ENCODE results near the gene DUSP18. TPM values are rescaled to one million over a fixed set of nuclear protein-coding genes. Genes with fewer than 3 reads are reported as not detected.
"Not testable (repeated sequence)": the region's sequence is repeated elsewhere in the genome, so short reads cannot be mapped to it uniquely, and the experiment has no call there.

DUSP18 gene
- total RNA-seq, 2 donors from 2014 or later: 4.1 TPM

DNA sequence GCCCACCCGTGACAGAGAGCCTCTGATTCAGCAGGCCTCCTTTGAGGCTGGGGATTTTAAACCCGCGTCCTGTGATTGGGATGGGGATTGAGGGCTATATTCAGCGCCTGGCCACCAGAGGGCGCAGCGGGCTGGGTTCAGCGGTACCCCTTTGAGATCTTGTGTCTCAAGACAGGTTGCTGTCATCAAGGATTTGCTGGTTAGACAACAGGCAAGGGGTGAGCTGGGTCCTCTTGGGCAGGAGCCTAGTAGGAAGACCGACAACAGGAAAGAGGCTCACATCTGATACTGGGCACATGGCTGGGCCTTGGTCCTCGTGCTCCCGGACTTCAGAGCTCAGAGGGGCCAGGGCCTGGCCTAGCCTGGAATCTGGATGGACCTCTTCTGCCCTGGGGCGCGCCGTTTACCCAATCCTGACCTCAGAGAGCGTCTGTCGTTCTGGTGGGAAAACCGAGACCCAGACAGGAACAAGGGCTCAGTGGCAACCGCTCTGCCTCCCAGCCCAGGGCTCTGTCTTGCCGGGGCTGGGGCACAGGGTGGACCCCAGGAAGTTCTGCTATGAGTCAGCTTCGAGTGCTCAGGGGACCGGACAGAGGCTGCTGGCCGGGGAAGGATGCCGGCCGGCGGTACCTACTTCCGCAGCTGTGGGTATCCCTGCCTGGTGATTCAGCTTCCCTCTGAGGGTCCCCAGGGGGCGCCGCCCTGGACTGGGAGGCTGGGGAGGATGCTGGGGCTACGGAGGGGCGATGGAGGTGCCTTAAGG lies 33.0 kb downstream of the DUSP18 start:
- TF ChIP-seq, protein P1, sequence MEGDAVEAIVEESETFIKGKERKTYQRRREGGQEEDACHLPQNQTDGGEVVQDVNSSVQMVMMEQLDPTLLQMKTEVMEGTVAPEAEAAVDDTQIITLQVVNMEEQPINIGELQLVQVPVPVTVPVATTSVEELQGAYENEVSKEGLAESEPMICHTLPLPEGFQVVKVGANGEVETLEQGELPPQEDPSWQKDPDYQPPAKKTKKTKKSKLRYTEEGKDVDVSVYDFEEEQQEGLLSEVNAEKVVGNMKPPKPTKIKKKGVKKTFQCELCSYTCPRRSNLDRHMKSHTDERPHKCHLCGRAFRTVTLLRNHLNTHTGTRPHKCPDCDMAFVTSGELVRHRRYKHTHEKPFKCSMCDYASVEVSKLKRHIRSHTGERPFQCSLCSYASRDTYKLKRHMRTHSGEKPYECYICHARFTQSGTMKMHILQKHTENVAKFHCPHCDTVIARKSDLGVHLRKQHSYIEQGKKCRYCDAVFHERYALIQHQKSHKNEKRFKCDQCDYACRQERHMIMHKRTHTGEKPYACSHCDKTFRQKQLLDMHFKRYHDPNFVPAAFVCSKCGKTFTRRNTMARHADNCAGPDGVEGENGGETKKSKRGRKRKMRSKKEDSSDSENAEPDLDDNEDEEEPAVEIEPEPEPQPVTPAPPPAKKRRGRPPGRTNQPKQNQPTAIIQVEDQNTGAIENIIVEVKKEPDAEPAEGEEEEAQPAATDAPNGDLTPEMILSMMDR (IDR thresholded peaks at IDR 0.05): peak; percentile 97
- ATAC-seq (ENCODE audit: insufficient number of reproducible peaks, low FRiP score, low read depth): peak; percentile 61
- H3K27me3 ChIP-seq (replicated peaks; ENCODE audit: insufficient read depth): no peaks in the 10 kb centered on the region
- peak; percentile 38 for DNase-seq (ENCODE audit: low spot score)
- peaks cover 17 to 29% of the 10 kb centered on the region in 2 donors for H3K4me1 ChIP-seq (ENCODE audit: control insufficient read depth in 1 of 2, low read depth in 2 of 2)
- peak overlapping the region; percentile 87 for H3K4me3 ChIP-seq
- peak overlapping the region; percentile 88 to 97 for H3K27ac ChIP-seq
- H3K36me3 ChIP-seq: no peaks in the 10 kb centered on the region
- no peaks in the 10 kb centered on the region for H3K9me3 ChIP-seq

GRCh38 chr22:30631469-30631868 lies 36.2 kb downstream of the DUSP18 start:
- not testable (repeated sequence) for H3K27me3 ChIP-seq (replicated peaks; ENCODE audit: insufficient read depth); H3K27ac ChIP-seq; DNase-seq (ENCODE audit: low spot score); H3K4me3 ChIP-seq; H3K9me3 ChIP-seq; H3K36me3 ChIP-seq; ATAC-seq (ENCODE audit: insufficient number of reproducible peaks, low FRiP score, low read depth)
- peaks cover 5 to 12% of the 10 kb centered on the region in 2 donors for H3K4me1 ChIP-seq (ENCODE audit: control insufficient read depth in 1 of 2, low read depth in 2 of 2)

- TF ChIP-seq, protein P1 (IDR thresholded peaks at IDR 0.05): no peak
- H3K36me3 ChIP-seq: no peaks in the 10 kb centered on the region
- ATAC-seq (ENCODE audit: insufficient number of reproducible peaks, low FRiP score, low read depth) (no peak), DNase-seq (ENCODE audit: low spot score) (no peak)
- no peaks in the 10 kb centered on the region for H3K27me3 ChIP-seq (replicated peaks; ENCODE audit: insufficient read depth)
- H3K4me3 ChIP-seq: no peak overlapping the region
- no peak overlapping the region for H3K27ac ChIP-seq
- no peaks in the 10 kb centered on the region for H3K9me3 ChIP-seq
- no peaks in the 10 kb centered on the region for H3K4me1 ChIP-seq (ENCODE audit: control insufficient read depth in 1 of 2, low read depth in 2 of 2)
Measured at GRCh38 chr22:30628491-30628890, 39.2 kb downstream of the DUSP18 start.

GRCh38 chr22:30627471-30627870 lies 40.2 kb downstream of the DUSP18 start:
- no peak overlapping the region for H3K4me3 ChIP-seq
- no peaks in the 10 kb centered on the region for H3K36me3 ChIP-seq
- ATAC-seq (ENCODE audit: insufficient number of reproducible peaks, low FRiP score, low read depth): no peak
- no peak overlapping the region for H3K27ac ChIP-seq
- H3K9me3 ChIP-seq: no peaks in the 10 kb centered on the region
- no peak for DNase-seq (ENCODE audit: low spot score)
- H3K4me1 ChIP-seq (ENCODE audit: control insufficient read depth in 1 of 2, low read depth in 2 of 2): no peaks in the 10 kb centered on the region
- TF ChIP-seq, protein P1 (IDR thresholded peaks at IDR 0.05): no peak
- no peaks in the 10 kb centered on the region for H3K27me3 ChIP-seq (replicated peaks; ENCODE audit: insufficient read depth)

DNA sequence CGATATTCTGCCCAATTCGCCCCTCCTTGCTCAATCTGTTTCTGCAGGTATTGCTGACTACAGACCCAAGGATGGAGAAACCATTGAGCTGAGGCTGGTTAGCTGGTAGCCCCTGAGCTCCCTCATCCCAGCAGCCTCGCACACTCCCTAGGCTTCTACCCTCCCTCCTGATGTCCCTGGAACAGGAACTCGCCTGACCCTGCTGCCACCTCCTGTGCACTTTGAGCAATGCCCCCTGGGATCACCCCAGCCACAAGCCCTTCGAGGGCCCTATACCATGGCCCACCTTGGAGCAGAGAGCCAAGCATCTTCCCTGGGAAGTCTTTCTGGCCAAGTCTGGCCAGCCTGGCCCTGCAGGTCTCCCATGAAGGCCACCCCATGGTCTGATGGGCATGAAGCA lies 41.3 kb downstream of the DUSP18 start:
- Histone ChIP-seq H3K4me1 (ENCODE audit: control insufficient read depth in 1 of 2, low read depth in 2 of 2) (no peaks in the 10 kb centered on the region), H3K27ac (no peak overlapping the region), H3K36me3 (no peaks in the 10 kb centered on the region), H3K9me3 (no peaks in the 10 kb centered on the region), H3K27me3 (replicated peaks; ENCODE audit: insufficient read depth) (no peaks in the 10 kb centered on the region), H3K4me3 (no peak overlapping the region)
- no peak for DNase-seq (ENCODE audit: low spot score)
- TF ChIP-seq, protein P1 (IDR thresholded peaks at IDR 0.05): no peak
- no peak for ATAC-seq (ENCODE audit: insufficient number of reproducible peaks, low FRiP score, low read depth)

GRCh38 chr22:30619909-30620308 lies 47.8 kb downstream of the DUSP18 start:
- H3K9me3 ChIP-seq; H3K4me1 ChIP-seq (ENCODE audit: control insufficient read depth in 1 of 2, low read depth in 2 of 2); H3K4me3 ChIP-seq; H3K27me3 ChIP-seq (replicated peaks; ENCODE audit: insufficient read depth); H3K36me3 ChIP-seq; H3K27ac ChIP-seq; ATAC-seq (ENCODE audit: insufficient number of reproducible peaks, low FRiP score, low read depth); DNase-seq (ENCODE audit: low spot score): not testable (repeated sequence)
